ENCODE measurements around the gene C12orf43.

- TF ChIP-seq, protein P1, sequence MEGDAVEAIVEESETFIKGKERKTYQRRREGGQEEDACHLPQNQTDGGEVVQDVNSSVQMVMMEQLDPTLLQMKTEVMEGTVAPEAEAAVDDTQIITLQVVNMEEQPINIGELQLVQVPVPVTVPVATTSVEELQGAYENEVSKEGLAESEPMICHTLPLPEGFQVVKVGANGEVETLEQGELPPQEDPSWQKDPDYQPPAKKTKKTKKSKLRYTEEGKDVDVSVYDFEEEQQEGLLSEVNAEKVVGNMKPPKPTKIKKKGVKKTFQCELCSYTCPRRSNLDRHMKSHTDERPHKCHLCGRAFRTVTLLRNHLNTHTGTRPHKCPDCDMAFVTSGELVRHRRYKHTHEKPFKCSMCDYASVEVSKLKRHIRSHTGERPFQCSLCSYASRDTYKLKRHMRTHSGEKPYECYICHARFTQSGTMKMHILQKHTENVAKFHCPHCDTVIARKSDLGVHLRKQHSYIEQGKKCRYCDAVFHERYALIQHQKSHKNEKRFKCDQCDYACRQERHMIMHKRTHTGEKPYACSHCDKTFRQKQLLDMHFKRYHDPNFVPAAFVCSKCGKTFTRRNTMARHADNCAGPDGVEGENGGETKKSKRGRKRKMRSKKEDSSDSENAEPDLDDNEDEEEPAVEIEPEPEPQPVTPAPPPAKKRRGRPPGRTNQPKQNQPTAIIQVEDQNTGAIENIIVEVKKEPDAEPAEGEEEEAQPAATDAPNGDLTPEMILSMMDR (IDR thresholded peaks at IDR 0.05; ENCODE audit: borderline replicate concordance, extremely low read depth, low read length, poor library complexity, severe bottlenecking), result no peak
- no peak for TF ChIP-seq EZH2 (IDR thresholded peaks at IDR 0.05; ENCODE audit: borderline replicate concordance, low read depth, low read length, severe bottlenecking)
Measured at GRCh38 chr12:121017966-121018491, 1.7 kb upstream of the C12orf43 start.
